GM12892 (cell line): ENCODE results near the gene BDH1. TPM values are rescaled to one million over a fixed set of nuclear protein-coding genes. Genes with fewer than 3 reads are reported as not detected.
"Not testable (repeated sequence)": the region's sequence is repeated elsewhere in the genome, so short reads cannot be mapped to it uniquely, and the experiment has no call there.

Experiments used
- DNase-seq: peaks from one replicate; pipeline ENCODE4 v3.0.0; 2011; ENCODE audit not compliant: insufficient read length
- FAIRE-seq: peaks from 2 replicates; lab custom pipeline; 2011; peaks lifted over from hg19 to GRCh38; lab: Jason Lieb, UNC
- POLR2A ChIP-seq: IDR thresholded peaks from 2 replicates; pipeline ENCODE4 v1.6.1; 2011; ENCODE audit warnings: low read depth, low read length, control low read depth
- POLR2AphosphoS5 ChIP-seq: IDR thresholded peaks from 2 replicates; pipeline ENCODE4 v1.6.1; 2011; ENCODE audit warnings: low read depth, low read length, control low read depth
- TAF1 ChIP-seq: IDR thresholded peaks from 2 replicates; pipeline ENCODE4 v1.6.1; 2011; ENCODE audit warnings: low read depth, mild to moderate bottlenecking, control low read depth, low read length, borderline replicate concordance
- polyA plus RNA-seq: library from polyadenylated mRNA; unstranded; fragments of >200 nt; gene quantifications from one replicate; pipeline ENCODE4 v1.2.1, GENCODE V29; 2012; ENCODE audit warnings: missing spikeins, inconsistent platforms; ENCODE audit not compliant: missing spikeins

The BDH1 gene
- 49.1 TPM for polyA plus RNA-seq

- TF ChIP-seq TAF1 (0 out of 2 replicates have a peak, but pooled peaks have one; percentile 33), POLR2AphosphoS5 (peak; percentile 71), POLR2A (peak; percentile 79)
- DNase-seq (peak; percentile 56), FAIRE-seq (no peak)
Measured at GRCh38 chr3:197555281-197556261, at the start of gene BDH1. Gene BDH1, minus strand, starts transcription at chr3:197555968. Its CDS starts 9,525 bp downstream, at chr3:197546443.

GRCh38 chr3:197603317-197603933, 47.7 kb upstream of the BDH1 start:
- DNase-seq (no peak), FAIRE-seq (no peak)
- TF ChIP-seq POLR2AphosphoS5, result no peak
- no peak for TF ChIP-seq POLR2A
- no peak for TF ChIP-seq TAF1

- FAIRE-seq, DNase-seq: not testable (repeated sequence)
Measured at GRCh38 chr3:197602351-197602750, 46.6 kb upstream of the BDH1 start.

GRCh38 chr3:197601566-197601840, 45.7 kb upstream of the BDH1 start:
- FAIRE-seq, DNase-seq: not testable (repeated sequence)

GRCh38 chr3:197600796-197601565, 45.2 kb upstream of the BDH1 start:
- no peak for DNase-seq
- FAIRE-seq, result no peak
- TF ChIP-seq POLR2A (no peak), POLR2AphosphoS5 (no peak), TAF1 (no peak)

GRCh38 chr3:197599089-197599765, 43.5 kb upstream of the BDH1 start:
- TF ChIP-seq TAF1 (no peak), POLR2AphosphoS5 (no peak), POLR2A (no peak)
- DNase-seq, result peak; percentile 83
- no peak for FAIRE-seq

- FAIRE-seq, result no peak
- no peak for TF ChIP-seq TAF1
- DNase-seq, result no peak
Measured at GRCh38 chr3:197598404-197598980, 42.7 kb upstream of the BDH1 start.

- FAIRE-seq (no peak), DNase-seq (no peak)
- TF ChIP-seq POLR2A (no peak), TAF1 (no peak), POLR2AphosphoS5 (no peak)
Measured at GRCh38 chr3:197597335-197597734, 41.6 kb upstream of the BDH1 start.

GRCh38 chr3:197595470-197596185, 39.9 kb upstream of the BDH1 start:
- DNase-seq (no peak), FAIRE-seq (no peak)
- TF ChIP-seq TAF1, result no peak
- TF ChIP-seq POLR2A, result no peak
- no peak for TF ChIP-seq POLR2AphosphoS5

- TF ChIP-seq POLR2A, result no peak
- no peak for TF ChIP-seq TAF1
- TF ChIP-seq POLR2AphosphoS5, result no peak
- FAIRE-seq, result no peak
- DNase-seq, result no peak
Measured at GRCh38 chr3:197593046-197593380, 37.2 kb upstream of the BDH1 start.

- no peak for DNase-seq
- FAIRE-seq, result no peak
- TF ChIP-seq POLR2AphosphoS5, result no peak
- no peak for TF ChIP-seq TAF1
Measured at GRCh38 chr3:197592361-197593045, 36.7 kb upstream of the BDH1 start.
